ENCODE measurements around the gene DPP10. TPM values are rescaled to one million over a fixed set of nuclear protein-coding genes. Genes with fewer than 3 reads are reported as not detected.

Gene DPP10
- total RNA-seq, 3 donors from 2014 or later, result 0.29 to 0.33 (median 0.32) TPM

GRCh38 chr2:115161771-115162493, 719.5 kb downstream of the DPP10 start:
- Histone ChIP-seq H3K27ac (no peak overlapping the region), H3K27me3 (peaks cover 0 to 57% of the 10 kb centered on the region in 2 donors), H3K4me1 (no peaks in the 10 kb centered on the region), H3K36me3 (peaks cover 6% of the 10 kb centered on the region), H3K4me3 (peak overlapping the region in 2 of 3 donors; percentile 45 to 57), H3K9me3 (no peaks in the 10 kb centered on the region)
- TF ChIP-seq POLR2AphosphoS5 (IDR thresholded peaks at IDR 0.05) (no peak), POLR2A (IDR thresholded peaks at IDR 0.05) (no peak)
- TF ChIP-seq, protein P1, sequence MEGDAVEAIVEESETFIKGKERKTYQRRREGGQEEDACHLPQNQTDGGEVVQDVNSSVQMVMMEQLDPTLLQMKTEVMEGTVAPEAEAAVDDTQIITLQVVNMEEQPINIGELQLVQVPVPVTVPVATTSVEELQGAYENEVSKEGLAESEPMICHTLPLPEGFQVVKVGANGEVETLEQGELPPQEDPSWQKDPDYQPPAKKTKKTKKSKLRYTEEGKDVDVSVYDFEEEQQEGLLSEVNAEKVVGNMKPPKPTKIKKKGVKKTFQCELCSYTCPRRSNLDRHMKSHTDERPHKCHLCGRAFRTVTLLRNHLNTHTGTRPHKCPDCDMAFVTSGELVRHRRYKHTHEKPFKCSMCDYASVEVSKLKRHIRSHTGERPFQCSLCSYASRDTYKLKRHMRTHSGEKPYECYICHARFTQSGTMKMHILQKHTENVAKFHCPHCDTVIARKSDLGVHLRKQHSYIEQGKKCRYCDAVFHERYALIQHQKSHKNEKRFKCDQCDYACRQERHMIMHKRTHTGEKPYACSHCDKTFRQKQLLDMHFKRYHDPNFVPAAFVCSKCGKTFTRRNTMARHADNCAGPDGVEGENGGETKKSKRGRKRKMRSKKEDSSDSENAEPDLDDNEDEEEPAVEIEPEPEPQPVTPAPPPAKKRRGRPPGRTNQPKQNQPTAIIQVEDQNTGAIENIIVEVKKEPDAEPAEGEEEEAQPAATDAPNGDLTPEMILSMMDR (IDR thresholded peaks at IDR 0.05), result no peak
- DNase-seq (ENCODE audit: low spot score in 2 of 2), result no peak
- intact Hi-C loops (cut with DNase I; ENCODE audit: low total_unique reads), result no loop called here

- no peak for TF ChIP-seq POLR2AphosphoS5 (IDR thresholded peaks at IDR 0.05)
- no peak for TF ChIP-seq POLR2A (IDR thresholded peaks at IDR 0.05)
- TF ChIP-seq, protein P1 (IDR thresholded peaks at IDR 0.05), result no peak
- peaks cover 0 to 57% of the 10 kb centered on the region in 2 donors for H3K27me3 ChIP-seq
- peaks cover 6% of the 10 kb centered on the region for H3K36me3 ChIP-seq
- no peaks in the 10 kb centered on the region for H3K4me1 ChIP-seq
- intact Hi-C loops (cut with DNase I; ENCODE audit: low total_unique reads), result no loop called here
- H3K9me3 ChIP-seq, result no peaks in the 10 kb centered on the region
- peak overlapping the region in 1 of 3 donors; percentile 45 for H3K4me3 ChIP-seq
- DNase-seq (ENCODE audit: low spot score in 2 of 2), result no peak
- no peak overlapping the region for H3K27ac ChIP-seq
Observed at GRCh38 chr2:115162494-115163293, 720.3 kb downstream of the DPP10 start.

GRCh38 chr2:115163572-115163971, 721.1 kb downstream of the DPP10 start:
- peaks cover 6% of the 10 kb centered on the region for H3K36me3 ChIP-seq
- peaks cover 0 to 57% of the 10 kb centered on the region in 2 donors for H3K27me3 ChIP-seq
- intact Hi-C loops (cut with DNase I; ENCODE audit: low total_unique reads), result no loop called here
- no peaks in the 10 kb centered on the region for H3K9me3 ChIP-seq
- H3K27ac ChIP-seq, result no peak overlapping the region
- no peak for DNase-seq (ENCODE audit: low spot score in 2 of 2)
- H3K4me1 ChIP-seq, result no peaks in the 10 kb centered on the region
- TF ChIP-seq POLR2A (IDR thresholded peaks at IDR 0.05), result no peak
- no peak overlapping the region for H3K4me3 ChIP-seq

GRCh38 chr2:115165529-115166109, 723.2 kb downstream of the DPP10 start:
- intact Hi-C loops (cut with DNase I; ENCODE audit: low total_unique reads), result no loop called here
- peaks cover 6% of the 10 kb centered on the region for H3K36me3 ChIP-seq
- no peak for TF ChIP-seq POLR2A (IDR thresholded peaks at IDR 0.05)
- TF ChIP-seq, protein P1 (IDR thresholded peaks at IDR 0.05), result no peak
- TF ChIP-seq POLR2AphosphoS5 (IDR thresholded peaks at IDR 0.05), result no peak
- H3K27ac ChIP-seq, result no peak overlapping the region
- peaks cover 0 to 43% of the 10 kb centered on the region in 2 donors for H3K27me3 ChIP-seq
- H3K4me3 ChIP-seq, result no peak overlapping the region
- H3K9me3 ChIP-seq, result no peaks in the 10 kb centered on the region
- H3K4me1 ChIP-seq, result no peaks in the 10 kb centered on the region
- DNase-seq (ENCODE audit: low spot score in 2 of 2), result no peak

- TF ChIP-seq, protein P1 (IDR thresholded peaks at IDR 0.05), result no peak
- TF ChIP-seq POLR2AphosphoS5 (IDR thresholded peaks at IDR 0.05) (no peak), POLR2A (IDR thresholded peaks at IDR 0.05) (no peak)
- H3K9me3 ChIP-seq, result no peaks in the 10 kb centered on the region
- H3K36me3 ChIP-seq, result peaks cover 6% of the 10 kb centered on the region
- no peak overlapping the region for H3K27ac ChIP-seq
- H3K4me3 ChIP-seq, result no peak overlapping the region
- intact Hi-C loops (cut with DNase I; ENCODE audit: low total_unique reads), result no loop called here
- H3K27me3 ChIP-seq, result peaks cover 0 to 14% of the 10 kb centered on the region in 2 donors
- no peak for DNase-seq (ENCODE audit: low spot score in 2 of 2)
- H3K4me1 ChIP-seq, result no peaks in the 10 kb centered on the region
Observed at GRCh38 chr2:115168457-115168856, 726.0 kb downstream of the DPP10 start.
